ENCODE results near the gene GGCX. TPM values are rescaled to one million over a fixed set of nuclear protein-coding genes. Genes with fewer than 3 reads are reported as not detected.

The GGCX gene
- total and polyA plus RNA-seq, 2 of the 13 experiments (the other 11 are each of a cell fraction or from before 2014, with no cell fraction given), result 72.5 to 103 TPM

DNA sequence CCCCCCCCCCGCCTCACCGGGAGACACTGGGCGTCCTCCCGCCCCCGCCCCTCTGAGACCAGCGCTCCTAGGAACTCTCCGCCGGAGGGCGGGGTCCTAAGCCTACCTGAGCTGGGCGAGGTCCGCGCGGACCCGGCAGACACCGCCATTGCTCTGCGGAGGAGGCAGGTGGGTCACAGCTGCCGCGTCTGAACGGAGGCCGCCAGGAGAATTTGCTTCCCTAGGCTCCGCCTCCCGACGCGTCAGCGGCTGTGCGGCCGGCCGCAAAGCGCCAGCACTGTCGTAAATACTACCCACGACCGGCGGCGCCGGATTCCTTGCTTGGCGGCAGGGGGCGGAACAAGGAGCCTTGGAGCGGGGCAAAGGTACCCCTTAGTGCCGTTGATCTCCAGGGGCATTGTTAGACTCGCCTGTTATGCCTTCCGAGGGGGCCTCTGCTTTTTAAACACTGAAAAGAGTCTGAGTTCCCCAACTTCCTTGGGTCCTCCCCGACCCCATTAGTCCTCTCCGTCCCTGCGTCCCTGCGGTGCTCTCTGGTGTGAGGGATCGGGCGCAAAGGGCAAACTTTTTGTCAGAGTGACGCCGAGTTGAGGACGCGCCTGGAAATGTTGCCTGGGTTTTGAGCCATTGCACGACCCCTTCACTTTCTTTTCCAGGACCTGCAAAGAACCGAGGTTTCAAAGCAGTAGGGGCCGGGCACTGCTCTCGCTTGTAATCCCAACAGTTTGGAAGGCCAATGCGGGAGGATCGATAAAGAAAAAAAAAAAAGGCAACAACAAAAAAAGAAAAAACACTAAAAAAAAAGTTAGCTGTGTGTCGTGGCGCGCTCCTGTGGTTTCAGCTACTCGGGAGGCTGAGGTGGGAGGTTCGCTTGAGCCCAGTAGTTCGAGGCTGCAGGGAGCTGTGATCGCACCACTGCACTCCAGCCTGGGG lies at the start of gene GGCX (continued):
- TF ChIP-seq, protein P1, sequence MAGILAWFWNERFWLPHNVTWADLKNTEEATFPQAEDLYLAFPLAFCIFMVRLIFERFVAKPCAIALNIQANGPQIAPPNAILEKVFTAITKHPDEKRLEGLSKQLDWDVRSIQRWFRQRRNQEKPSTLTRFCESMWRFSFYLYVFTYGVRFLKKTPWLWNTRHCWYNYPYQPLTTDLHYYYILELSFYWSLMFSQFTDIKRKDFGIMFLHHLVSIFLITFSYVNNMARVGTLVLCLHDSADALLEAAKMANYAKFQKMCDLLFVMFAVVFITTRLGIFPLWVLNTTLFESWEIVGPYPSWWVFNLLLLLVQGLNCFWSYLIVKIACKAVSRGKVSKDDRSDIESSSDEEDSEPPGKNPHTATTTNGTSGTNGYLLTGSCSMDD (CRISPR knock-in tag; IDR thresholded peaks at IDR 0.05), result no peak
- TF ChIP-seq ZNF563 (CRISPR knock-in tag; IDR thresholded peaks at IDR 0.05) (peak; percentile 99), ZNF10 (CRISPR knock-in tag; IDR thresholded peaks at IDR 0.05; ENCODE audit: borderline replicate concordance, low read depth) (no peak), BRD4 (CRISPR knock-in tag; IDR thresholded peaks at IDR 0.05) (peak; percentile 13; the same call in 1 of the 2 replicates), ZSCAN21 (CRISPR knock-in tag; IDR thresholded peaks at IDR 0.05; ENCODE audit: borderline replicate concordance) (no peak; the same call in 1 of the 2 replicates), ZFX (CRISPR knock-in tag; IDR thresholded peaks at IDR 0.05; ENCODE audit: low read depth) (peak; percentile 87), AHR (CRISPR knock-in tag; IDR thresholded peaks at IDR 0.05) (peak; percentile 58; the same call in 1 of the 2 replicates), NFRKB (IDR thresholded peaks at IDR 0.05) (no peak), FOXJ3 (CRISPR knock-in tag; IDR thresholded peaks at IDR 0.05; ENCODE audit: borderline replicate concordance) (no peak; the same call in 1 of the 2 replicates), CHD2 (IDR thresholded peaks at IDR 0.05; ENCODE audit: low read depth, low read length) (peak; percentile 48; the same call in 1 of the 2 replicates), ZNF546 (CRISPR knock-in tag; conservative IDR thresholded peaks at IDR 0.05) (peak; percentile 34; the same call in 1 of the 2 replicates), ZBTB8A (CRISPR knock-in tag; IDR thresholded peaks at IDR 0.05; ENCODE audit: borderline replicate concordance, low read depth) (no peak)
- TF ChIP-seq, protein P2, sequence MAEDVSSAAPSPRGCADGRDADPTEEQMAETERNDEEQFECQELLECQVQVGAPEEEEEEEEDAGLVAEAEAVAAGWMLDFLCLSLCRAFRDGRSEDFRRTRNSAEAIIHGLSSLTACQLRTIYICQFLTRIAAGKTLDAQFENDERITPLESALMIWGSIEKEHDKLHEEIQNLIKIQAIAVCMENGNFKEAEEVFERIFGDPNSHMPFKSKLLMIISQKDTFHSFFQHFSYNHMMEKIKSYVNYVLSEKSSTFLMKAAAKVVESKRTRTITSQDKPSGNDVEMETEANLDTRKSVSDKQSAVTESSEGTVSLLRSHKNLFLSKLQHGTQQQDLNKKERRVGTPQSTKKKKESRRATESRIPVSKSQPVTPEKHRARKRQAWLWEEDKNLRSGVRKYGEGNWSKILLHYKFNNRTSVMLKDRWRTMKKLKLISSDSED (CRISPR knock-in tag; IDR thresholded peaks at IDR 0.05), result no peak
- TF ChIP-seq, protein P3, sequence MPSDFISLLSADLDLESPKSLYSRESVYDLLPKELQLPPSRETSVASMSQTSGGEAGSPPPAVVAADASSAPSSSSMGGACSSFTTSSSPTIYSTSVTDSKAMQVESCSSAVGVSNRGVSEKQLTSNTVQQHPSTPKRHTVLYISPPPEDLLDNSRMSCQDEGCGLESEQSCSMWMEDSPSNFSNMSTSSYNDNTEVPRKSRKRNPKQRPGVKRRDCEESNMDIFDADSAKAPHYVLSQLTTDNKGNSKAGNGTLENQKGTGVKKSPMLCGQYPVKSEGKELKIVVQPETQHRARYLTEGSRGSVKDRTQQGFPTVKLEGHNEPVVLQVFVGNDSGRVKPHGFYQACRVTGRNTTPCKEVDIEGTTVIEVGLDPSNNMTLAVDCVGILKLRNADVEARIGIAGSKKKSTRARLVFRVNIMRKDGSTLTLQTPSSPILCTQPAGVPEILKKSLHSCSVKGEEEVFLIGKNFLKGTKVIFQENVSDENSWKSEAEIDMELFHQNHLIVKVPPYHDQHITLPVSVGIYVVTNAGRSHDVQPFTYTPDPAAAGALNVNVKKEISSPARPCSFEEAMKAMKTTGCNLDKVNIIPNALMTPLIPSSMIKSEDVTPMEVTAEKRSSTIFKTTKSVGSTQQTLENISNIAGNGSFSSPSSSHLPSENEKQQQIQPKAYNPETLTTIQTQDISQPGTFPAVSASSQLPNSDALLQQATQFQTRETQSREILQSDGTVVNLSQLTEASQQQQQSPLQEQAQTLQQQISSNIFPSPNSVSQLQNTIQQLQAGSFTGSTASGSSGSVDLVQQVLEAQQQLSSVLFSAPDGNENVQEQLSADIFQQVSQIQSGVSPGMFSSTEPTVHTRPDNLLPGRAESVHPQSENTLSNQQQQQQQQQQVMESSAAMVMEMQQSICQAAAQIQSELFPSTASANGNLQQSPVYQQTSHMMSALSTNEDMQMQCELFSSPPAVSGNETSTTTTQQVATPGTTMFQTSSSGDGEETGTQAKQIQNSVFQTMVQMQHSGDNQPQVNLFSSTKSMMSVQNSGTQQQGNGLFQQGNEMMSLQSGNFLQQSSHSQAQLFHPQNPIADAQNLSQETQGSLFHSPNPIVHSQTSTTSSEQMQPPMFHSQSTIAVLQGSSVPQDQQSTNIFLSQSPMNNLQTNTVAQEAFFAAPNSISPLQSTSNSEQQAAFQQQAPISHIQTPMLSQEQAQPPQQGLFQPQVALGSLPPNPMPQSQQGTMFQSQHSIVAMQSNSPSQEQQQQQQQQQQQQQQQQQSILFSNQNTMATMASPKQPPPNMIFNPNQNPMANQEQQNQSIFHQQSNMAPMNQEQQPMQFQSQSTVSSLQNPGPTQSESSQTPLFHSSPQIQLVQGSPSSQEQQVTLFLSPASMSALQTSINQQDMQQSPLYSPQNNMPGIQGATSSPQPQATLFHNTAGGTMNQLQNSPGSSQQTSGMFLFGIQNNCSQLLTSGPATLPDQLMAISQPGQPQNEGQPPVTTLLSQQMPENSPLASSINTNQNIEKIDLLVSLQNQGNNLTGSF (CRISPR knock-in tag; IDR thresholded peaks at IDR 0.05), result no peak; the same call in 1 of the 2 replicates
- TF ChIP-seq, protein P4, sequence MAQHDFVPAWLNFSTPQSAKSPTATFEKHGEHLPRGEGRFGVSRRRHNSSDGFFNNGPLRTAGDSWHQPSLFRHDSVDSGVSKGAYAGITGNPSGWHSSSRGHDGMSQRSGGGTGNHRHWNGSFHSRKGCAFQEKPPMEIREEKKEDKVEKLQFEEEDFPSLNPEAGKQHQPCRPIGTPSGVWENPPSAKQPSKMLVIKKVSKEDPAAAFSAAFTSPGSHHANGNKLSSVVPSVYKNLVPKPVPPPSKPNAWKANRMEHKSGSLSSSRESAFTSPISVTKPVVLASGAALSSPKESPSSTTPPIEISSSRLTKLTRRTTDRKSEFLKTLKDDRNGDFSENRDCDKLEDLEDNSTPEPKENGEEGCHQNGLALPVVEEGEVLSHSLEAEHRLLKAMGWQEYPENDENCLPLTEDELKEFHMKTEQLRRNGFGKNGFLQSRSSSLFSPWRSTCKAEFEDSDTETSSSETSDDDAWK (CRISPR knock-in tag; IDR thresholded peaks at IDR 0.05), result no peak
- TF ChIP-seq, protein P5, sequence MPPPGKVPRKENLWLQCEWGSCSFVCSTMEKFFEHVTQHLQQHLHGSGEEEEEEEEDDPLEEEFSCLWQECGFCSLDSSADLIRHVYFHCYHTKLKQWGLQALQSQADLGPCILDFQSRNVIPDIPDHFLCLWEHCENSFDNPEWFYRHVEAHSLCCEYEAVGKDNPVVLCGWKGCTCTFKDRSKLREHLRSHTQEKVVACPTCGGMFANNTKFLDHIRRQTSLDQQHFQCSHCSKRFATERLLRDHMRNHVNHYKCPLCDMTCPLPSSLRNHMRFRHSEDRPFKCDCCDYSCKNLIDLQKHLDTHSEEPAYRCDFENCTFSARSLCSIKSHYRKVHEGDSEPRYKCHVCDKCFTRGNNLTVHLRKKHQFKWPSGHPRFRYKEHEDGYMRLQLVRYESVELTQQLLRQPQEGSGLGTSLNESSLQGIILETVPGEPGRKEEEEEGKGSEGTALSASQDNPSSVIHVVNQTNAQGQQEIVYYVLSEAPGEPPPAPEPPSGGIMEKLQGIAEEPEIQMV (CRISPR knock-in tag; IDR thresholded peaks at IDR 0.05; ENCODE audit: low read depth), result peak; percentile 91

Data from HepG2 (cell line).